SK-N-SH treated with all-trans-retinoic acid at 6 μM for 48 hours (cell line): ENCODE data around the gene SDR42E1.

Experiments used
- ATAC-seq: fragments of 200-7000 bp; cut with Tn5 transposase; 3 replicates; pipeline ENCODE4 v1.9.1; 2020; ENCODE audit warnings: mild to moderate bottlenecking, moderate library complexity
- BACH2 ChIP-seq: fragments of 250-450 bp; sonication (Bioruptor Pico); IDR thresholded peaks from 2 replicates; pipeline ENCODE4 v1.9.0; 2021; ENCODE audit warnings: mild to moderate bottlenecking, borderline replicate concordance
- CSDC2 ChIP-seq: fragments of 250-450 bp; sonication (Bioruptor Pico); IDR thresholded peaks from 2 replicates; pipeline ENCODE4 v1.5.0; 2020; ENCODE audit warnings: mild to moderate bottlenecking, moderate library complexity
- CSRNP3 ChIP-seq: fragments of 250-450 bp; sonication (Bioruptor Pico); IDR thresholded peaks from 2 replicates; pipeline ENCODE4 v1.5.1; 2021; ENCODE audit warnings: mild to moderate bottlenecking, moderate library complexity
- ESRRG ChIP-seq: fragments of 250-450 bp; sonication (Bioruptor Pico); IDR thresholded peaks from 2 replicates; pipeline ENCODE4 v1.6.1; 2021; ENCODE audit warnings: mild to moderate bottlenecking
- GLIS3 ChIP-seq: fragments of 250-450 bp; sonication (Bioruptor Pico); IDR thresholded peaks from 2 replicates; pipeline ENCODE4 v1.5.0; 2020; ENCODE audit warnings: mild to moderate bottlenecking, moderate library complexity
- ISL1 ChIP-seq: fragments of 250-450 bp; sonication (Bioruptor Pico); IDR thresholded peaks from 2 replicates; pipeline ENCODE4 v2.1.2; 2022; ENCODE audit warnings: mild to moderate bottlenecking, moderate library complexity
- OSR1 ChIP-seq: fragments of 250-450 bp; sonication (Bioruptor Pico); IDR thresholded peaks from 2 replicates; pipeline ENCODE4 v1.8.0; 2022; ENCODE audit warnings: moderate library complexity, mild to moderate bottlenecking, inconsistent platforms
- PATZ1 ChIP-seq: fragments of 250-450 bp; sonication (Bioruptor Pico); IDR thresholded peaks from 2 replicates; pipeline ENCODE4 v1.8.0; 2020; ENCODE audit warnings: mild to moderate bottlenecking, moderate library complexity, borderline replicate concordance
- POU6F1 ChIP-seq: fragments of 250-450 bp; sonication (Bioruptor Pico); IDR thresholded peaks from 2 replicates; pipeline ENCODE4 v1.8.0; 2021; ENCODE audit warnings: low read depth, mild to moderate bottlenecking, moderate library complexity, borderline replicate concordance
- PPARA ChIP-seq: fragments of 250-450 bp; sonication (Bioruptor Pico); IDR thresholded peaks from 2 replicates; pipeline ENCODE4 v1.5.0; 2020; ENCODE audit warnings: mild to moderate bottlenecking, borderline replicate concordance
- RARB ChIP-seq: fragments of 250-450 bp; sonication (Bioruptor Pico); IDR thresholded peaks from 2 replicates; pipeline ENCODE4 v1.8.0; 2021; ENCODE audit warnings: mild to moderate bottlenecking, moderate library complexity
- SNAI2 ChIP-seq: fragments of 250-450 bp; sonication (Bioruptor Pico); IDR thresholded peaks from 2 replicates; pipeline ENCODE4 v1.5.0; 2020; ENCODE audit warnings: mild to moderate bottlenecking, moderate library complexity
- TCF4 ChIP-seq: fragments of 250-450 bp; sonication (Bioruptor Pico); IDR thresholded peaks from 2 replicates; pipeline ENCODE4 v1.8.0; 2021; ENCODE audit warnings: mild to moderate bottlenecking, moderate library complexity, borderline replicate concordance
- TOX ChIP-seq: fragments of 250-450 bp; sonication (Bioruptor Pico); IDR thresholded peaks from 2 replicates; pipeline ENCODE4 v1.8.0; 2021; ENCODE audit warnings: mild to moderate bottlenecking, moderate library complexity, borderline replicate concordance
- ZC3H10 ChIP-seq: fragments of 250-450 bp; sonication (Bioruptor Pico); IDR thresholded peaks from 2 replicates; pipeline ENCODE4 v1.5.1; 2021; ENCODE audit warnings: mild to moderate bottlenecking, moderate library complexity
- ZFP3 ChIP-seq: fragments of 250-450 bp; sonication (Bioruptor Pico); IDR thresholded peaks from 2 replicates; pipeline ENCODE4 v1.5.0; 2020; ENCODE audit warnings: mild to moderate bottlenecking, moderate library complexity
- ZNF565 ChIP-seq: fragments of 450-650 bp; formaldehyde crosslinking; conservative IDR thresholded peaks from 2 replicates; pipeline ENCODE4 v1.5.0; 2020; ENCODE audit warnings: low read depth, mild to moderate bottlenecking, moderate library complexity
- ZNF70 ChIP-seq: fragments of 450-650 bp; formaldehyde crosslinking; IDR thresholded peaks from 2 replicates; pipeline ENCODE4 v1.5.0; 2020; ENCODE audit warnings: mild to moderate bottlenecking, moderate library complexity
- ZNF8 ChIP-seq: fragments of 450-650 bp; formaldehyde crosslinking; IDR thresholded peaks from 2 replicates; pipeline ENCODE4 v1.5.0; 2020; ENCODE audit warnings: mild to moderate bottlenecking, moderate library complexity
- TF ChIP-seq, protein P1 (sequence below): fragments of 250-450 bp; sonication (Bioruptor Pico); IDR thresholded peaks from 2 replicates; pipeline ENCODE4 v1.5.1; 2020; ENCODE audit warnings: low read depth, mild to moderate bottlenecking, moderate library complexity

The SDR42E1 gene

DNA sequence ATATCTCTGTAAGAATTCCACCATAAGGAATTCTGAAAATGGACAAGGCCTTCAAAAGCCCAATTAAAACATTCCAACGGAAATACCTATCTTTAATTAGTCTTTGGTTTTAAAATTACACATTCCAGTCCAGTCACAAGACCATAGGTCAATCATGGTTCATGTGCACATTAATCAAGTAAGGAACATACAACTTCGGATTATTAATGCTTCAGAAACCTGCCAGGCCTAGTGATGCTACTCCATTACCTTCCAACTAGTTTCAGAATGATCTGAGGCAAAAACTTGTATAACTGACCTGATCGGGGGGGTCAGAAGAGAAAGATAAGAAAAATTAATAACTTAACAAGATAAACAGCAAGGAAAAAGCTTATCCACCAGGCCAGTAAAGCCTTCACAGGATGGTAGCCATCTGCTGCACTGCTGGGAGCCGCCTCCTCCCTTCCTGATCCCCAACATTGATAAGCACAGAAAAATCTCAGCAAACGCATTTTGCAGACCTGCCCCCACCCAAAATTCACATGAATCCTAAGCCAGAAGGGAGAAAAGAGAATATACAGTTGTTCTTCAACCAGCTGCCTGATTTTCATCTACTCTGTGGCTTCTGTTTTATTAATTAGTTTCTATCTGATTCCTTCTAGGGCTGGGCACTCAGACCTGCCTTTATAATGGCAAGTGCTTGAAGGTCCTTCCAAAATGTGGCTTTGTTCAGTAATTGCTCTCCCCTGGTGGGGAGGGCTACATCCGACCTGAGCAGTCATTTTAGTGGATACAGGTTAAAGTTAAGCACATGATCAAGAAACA, 6.0 kb downstream of the SDR42E1 start:
- TF ChIP-seq, protein P1, sequence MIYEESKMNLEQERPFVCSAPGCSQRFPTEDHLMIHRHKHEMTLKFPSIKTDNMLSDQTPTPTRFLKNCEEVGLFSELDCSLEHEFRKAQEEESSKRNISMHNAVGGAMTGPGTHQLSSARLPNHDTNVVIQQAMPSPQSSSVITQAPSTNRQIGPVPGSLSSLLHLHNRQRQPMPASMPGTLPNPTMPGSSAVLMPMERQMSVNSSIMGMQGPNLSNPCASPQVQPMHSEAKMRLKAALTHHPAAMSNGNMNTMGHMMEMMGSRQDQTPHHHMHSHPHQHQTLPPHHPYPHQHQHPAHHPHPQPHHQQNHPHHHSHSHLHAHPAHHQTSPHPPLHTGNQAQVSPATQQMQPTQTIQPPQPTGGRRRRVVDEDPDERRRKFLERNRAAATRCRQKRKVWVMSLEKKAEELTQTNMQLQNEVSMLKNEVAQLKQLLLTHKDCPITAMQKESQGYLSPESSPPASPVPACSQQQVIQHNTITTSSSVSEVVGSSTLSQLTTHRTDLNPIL (CRISPR knock-in tag) = peak; percentile 69; the same call in 1 of the 2 replicates
- TF ChIP-seq ISL1 (CRISPR knock-in tag) = peak; percentile 90
- TF ChIP-seq PATZ1 (CRISPR knock-in tag) = peak; percentile 17; the same call in 1 of the 2 replicates
- TF ChIP-seq SNAI2 (CRISPR knock-in tag) = peak; percentile 21; the same call in 1 of the 2 replicates
- no peak for TF ChIP-seq ZNF70 (CRISPR knock-in tag)
- TF ChIP-seq ZNF8 (CRISPR knock-in tag) = 0 out of 2 replicates have a peak, but pooled peaks have one; percentile 1
- TF ChIP-seq BACH2 = no peak
- ATAC-seq = no peak

GRCh38 chr16:82004601-82005000, 6.7 kb downstream of the SDR42E1 start:
- ATAC-seq = no peak
- no peak for TF ChIP-seq TCF4
- TF ChIP-seq CSRNP3 (CRISPR knock-in tag) = no peak
- TF ChIP-seq ISL1 (CRISPR knock-in tag) = no peak
- no peak for TF ChIP-seq ZNF70 (CRISPR knock-in tag)
- TF ChIP-seq CSDC2 (CRISPR knock-in tag) = no peak
- no peak for TF ChIP-seq RARB
- no peak for TF ChIP-seq ZFP3
- no peak for TF ChIP-seq BACH2
- no peak for TF ChIP-seq TOX (CRISPR knock-in tag)
- TF ChIP-seq PPARA (CRISPR knock-in tag) = no peak
- no peak for TF ChIP-seq ZNF565
- TF ChIP-seq ESRRG (CRISPR knock-in tag) = no peak
- no peak for TF ChIP-seq POU6F1 (CRISPR knock-in tag)
- TF ChIP-seq ZC3H10 (CRISPR knock-in tag) = no peak
- no peak for TF ChIP-seq GLIS3 (CRISPR knock-in tag)
- TF ChIP-seq, all 23 proteins: peak for 0

- ATAC-seq = no peak
- TF ChIP-seq POU6F1 (CRISPR knock-in tag) (no peak), ZFP3 (no peak)
Observed at GRCh38 chr16:82002831-82003230, 8.4 kb downstream of the SDR42E1 start.

DNA sequence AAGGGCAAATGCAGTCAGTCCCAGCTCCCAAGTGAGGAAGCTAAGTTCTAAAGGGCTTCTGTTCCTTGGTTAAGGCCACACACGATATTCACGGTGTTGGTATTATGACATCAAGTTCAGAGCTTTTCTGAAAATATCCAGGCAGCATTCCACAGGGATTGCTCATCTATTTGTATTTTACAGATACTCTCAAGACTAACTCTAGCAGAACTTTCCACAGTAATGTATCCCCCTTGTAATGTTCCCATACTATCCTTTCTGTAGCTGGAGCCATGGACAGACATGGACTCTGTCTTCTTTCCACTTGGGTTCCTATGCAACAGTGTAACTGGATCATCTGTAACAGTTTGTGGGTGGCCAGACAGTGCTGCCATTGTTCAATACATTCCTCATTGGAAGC, 13.5 kb downstream of the SDR42E1 start:
- peak; percentile 91 for ATAC-seq

More for the DNA sequence above, 13.5 kb downstream of the SDR42E1 start:
- no peak for TF ChIP-seq SNAI2 (CRISPR knock-in tag)
- no peak for TF ChIP-seq OSR1
- peak; percentile 64 for TF ChIP-seq ISL1 (CRISPR knock-in tag)
- no peak for TF ChIP-seq PATZ1 (CRISPR knock-in tag)
- TF ChIP-seq RARB = no peak
- no peak for TF ChIP-seq POU6F1 (CRISPR knock-in tag)
- no peak for TF ChIP-seq CSRNP3 (CRISPR knock-in tag)
